ENCODE measurements around the gene DRC1.
"Not testable (repeated sequence)": the region's sequence is repeated elsewhere in the genome, so short reads cannot be mapped to it uniquely, and the experiment has no call there.

The DRC1 gene

GRCh38 chr2:26401739-26402541 is at the start of gene DRC1:
Gene DRC1 (plus strand): TSS chr2:26401920. CDS start chr2:26401990, 70 bp downstream.
- DNase-seq (ENCODE audit: low spot score): no peak

GRCh38 chr2:26352892-26353291 is 48.8 kb upstream of the DRC1 start:
- peak; percentile 23 for DNase-seq (ENCODE audit: low spot score)

GRCh38 chr2:26354469-26354868 is 47.3 kb upstream of the DRC1 start:
- not testable (repeated sequence) for DNase-seq (ENCODE audit: low spot score)

DNA sequence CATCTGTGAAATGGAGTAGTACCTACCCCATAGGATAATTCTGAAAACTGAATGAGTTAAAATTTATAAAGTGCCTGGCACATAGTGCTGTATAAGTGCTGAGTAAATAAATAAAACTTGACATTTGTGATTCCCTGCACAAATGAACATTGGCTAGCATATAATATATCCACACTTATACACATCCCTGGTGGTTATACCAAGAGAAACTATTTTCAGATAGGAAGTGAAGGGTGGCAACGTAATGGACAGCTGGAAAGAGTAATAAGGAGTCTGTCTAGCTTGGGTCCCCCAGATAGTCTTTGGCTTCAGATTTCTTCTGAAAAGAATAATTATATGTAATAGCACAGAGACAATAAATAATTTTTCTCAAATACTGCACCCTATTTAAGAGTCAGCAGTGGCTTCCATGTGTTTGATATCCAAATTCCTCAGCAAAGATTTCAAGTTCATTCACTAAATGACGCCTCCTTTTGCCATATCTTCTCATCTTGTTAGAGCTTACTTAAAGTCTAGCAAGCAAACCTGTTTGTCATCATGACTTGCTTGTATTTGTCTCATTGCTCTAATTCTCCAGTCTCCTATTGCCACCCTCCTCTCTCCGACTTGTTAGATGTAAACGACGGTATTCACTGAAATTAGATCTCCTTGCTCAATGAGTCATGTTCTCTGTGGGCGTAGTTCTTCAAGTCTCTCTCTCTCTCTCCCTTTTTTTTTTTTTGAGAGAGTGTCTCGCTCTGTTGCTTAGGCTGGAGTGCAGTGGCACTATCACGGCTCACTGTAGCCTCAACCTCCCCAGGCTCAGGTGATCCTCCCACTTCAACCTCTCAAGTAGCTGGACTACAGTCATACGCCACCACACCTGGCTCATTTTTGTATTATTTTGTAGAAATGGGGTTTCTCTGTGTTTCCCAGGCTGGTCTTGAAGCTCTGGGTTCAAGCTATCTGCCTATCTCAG is 46.4 kb upstream of the DRC1 start:
- no peak for DNase-seq (ENCODE audit: low spot score)

DNA sequence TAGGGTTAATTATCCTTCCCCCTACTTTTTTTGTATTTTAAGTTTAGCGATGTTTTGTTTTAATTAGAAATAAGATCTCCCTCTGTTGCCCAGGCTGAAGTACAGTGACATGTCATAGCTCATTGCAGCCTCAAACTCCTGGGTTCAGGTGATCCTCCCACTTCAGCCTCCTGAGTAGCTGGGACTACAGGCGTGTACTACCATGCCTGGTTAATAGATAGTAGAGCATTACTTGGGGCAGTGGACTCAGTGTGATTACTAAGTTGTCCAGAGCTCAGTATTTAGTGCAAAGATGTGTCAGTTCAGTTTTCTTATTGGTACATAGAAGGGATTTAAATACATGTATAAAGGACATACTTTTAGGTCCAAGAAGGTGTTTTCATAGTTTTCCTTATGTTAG is 45.6 kb upstream of the DRC1 start:
- no peak for DNase-seq (ENCODE audit: low spot score)

DNA sequence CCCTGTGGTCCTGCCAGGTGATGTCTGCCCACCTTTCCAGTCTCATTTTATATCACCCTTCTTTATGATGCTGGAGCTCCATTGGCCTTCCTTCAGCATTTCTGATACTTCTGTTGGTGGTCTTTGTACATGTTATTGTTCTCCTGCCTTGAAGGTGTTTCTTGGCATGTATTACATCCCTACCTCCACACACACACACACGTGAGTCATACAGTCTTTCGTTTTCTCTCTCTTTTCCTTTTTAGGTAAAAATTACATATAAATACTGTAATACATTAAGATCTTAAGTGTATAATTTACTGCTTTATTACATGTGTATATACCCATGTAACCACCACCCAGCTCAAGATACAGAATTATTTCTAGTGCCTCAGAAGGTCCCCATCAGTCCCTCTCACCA is 44.9 kb upstream of the DRC1 start:
- no peak for DNase-seq (ENCODE audit: low spot score)

- DNase-seq (ENCODE audit: low spot score): no peak
These were observed 41.7 kb upstream of the DRC1 start for GRCh38 chr2:26359886-26360473.

DNA sequence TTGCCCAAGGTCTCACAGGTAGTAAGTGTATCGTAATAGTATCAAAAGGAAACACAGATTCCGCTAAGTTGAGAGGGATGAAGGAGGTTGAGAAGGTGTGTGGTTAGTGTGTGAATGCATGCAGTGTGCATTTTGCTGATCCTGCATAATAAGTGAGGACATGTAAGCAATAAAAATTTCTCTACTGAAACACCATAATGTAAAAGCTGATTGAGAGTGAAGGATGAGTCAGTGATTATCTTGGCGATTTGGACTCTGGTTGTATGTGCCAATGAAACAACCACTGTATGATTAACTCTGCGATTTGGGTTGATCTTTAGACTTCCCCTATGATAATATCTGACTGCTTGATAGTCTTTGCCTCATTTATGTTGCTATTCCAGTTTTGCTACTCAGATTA is 38.4 kb upstream of the DRC1 start:
- DNase-seq (ENCODE audit: low spot score): no peak

GRCh38 chr2:26363958-26364357 is 37.8 kb upstream of the DRC1 start:
- DNase-seq (ENCODE audit: low spot score): no peak

DNA sequence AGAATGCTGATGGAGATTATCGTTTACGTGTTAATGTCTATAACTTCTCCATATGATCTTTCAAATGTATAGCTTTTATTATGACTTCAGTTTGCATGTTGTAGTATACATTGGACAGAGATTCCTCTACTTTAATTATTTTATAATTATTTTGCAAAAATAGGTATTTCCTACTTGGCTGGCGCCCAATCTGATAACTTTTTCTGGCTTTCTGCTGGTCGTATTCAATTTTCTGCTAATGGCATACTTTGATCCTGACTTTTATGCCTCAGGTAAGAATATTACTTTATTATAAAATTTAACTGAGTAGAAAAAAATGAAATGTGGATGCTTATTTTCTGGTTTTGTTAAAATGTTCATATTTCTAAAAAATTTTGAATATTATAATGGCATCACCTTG is 37.1 kb upstream of the DRC1 start:
- no peak for DNase-seq (ENCODE audit: low spot score)

GRCh38 chr2:26366957-26367356 is 34.8 kb upstream of the DRC1 start:
- no peak for DNase-seq (ENCODE audit: low spot score)

DNA sequence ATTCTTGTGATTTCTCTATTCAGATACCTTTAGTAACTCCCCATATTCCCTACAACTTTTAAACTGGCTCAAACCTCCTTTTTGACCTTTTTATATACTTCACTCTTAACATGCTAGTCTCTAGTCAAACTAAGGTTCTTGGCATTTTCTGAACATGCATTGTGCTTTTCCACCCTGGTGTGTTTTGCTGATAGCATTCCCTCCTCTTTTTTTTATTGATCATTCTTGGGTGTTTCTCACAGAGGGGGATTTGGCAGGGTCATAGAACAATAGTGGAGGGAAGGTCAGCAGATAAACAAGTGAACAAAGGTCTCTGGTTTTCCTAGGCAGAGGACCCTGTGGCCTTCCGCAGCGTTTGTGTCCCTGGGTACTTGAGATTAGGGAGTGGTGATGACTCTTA is 32.1 kb upstream of the DRC1 start:
- not testable (repeated sequence) for DNase-seq (ENCODE audit: low spot score)

DNA sequence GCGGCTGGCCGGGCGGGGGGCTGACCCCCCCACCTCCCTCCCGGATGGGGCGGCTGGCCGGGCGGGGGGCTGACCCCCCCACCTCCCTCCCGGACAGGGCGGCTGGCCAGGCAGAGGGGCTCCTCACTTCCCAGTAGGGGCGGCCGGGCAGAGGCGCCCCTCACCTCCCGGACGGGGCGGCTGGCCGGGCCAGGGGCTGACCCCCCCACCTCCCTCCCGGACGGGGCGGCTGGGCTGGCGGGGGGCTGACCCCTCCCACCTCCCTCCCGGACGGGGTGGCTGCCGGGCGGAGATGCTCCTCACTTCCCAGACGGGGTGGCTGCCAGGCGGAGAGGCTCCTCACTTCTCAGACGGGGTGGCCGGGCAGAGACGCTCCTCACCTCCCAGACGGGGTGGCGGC is 30.8 kb upstream of the DRC1 start:
- not testable (repeated sequence) for DNase-seq (ENCODE audit: low spot score)

DNA sequence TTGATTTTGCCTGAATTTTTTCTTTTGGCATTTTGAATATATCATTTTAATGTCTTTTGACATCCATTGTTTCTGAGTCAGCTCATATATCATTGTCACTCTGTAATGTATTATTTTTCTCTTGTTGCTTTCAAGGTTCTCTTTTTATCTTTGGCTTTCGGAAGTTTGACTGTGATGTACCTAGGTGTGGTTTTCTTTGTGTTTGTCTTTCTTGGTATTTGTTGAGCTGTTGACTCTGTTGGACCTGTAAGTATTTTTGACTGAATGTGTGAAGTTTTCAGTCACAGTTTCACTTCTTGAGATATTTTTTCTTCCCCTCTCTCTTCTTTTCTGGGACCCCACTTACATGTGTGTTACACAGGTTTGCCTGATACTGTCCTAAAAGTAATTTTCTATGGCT is 24.9 kb upstream of the DRC1 start:
- no peak for DNase-seq (ENCODE audit: low spot score)

DNA sequence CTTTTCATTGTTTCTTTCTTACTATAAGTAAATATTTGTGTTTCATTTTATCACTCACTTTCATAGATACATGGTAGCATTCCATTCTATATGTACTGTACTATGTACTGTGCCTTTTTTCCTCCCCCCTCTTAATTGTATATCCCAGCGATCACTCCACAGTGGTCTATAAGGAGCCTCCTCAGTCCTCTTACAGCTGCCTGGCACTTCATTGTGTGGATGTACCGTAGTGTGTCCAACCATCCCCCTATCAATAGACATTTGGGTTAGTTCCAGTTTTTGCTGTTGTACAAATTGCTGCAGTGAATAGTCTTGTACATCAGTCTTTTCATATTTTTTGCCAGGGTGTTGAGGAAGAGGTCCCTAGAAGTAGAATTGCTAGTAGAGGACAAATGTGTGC is 21.4 kb upstream of the DRC1 start:
- DNase-seq (ENCODE audit: low spot score): no peak

GRCh38 chr2:26382564-26382963 is 19.2 kb upstream of the DRC1 start:
- DNase-seq (ENCODE audit: low spot score): no peak

DNA sequence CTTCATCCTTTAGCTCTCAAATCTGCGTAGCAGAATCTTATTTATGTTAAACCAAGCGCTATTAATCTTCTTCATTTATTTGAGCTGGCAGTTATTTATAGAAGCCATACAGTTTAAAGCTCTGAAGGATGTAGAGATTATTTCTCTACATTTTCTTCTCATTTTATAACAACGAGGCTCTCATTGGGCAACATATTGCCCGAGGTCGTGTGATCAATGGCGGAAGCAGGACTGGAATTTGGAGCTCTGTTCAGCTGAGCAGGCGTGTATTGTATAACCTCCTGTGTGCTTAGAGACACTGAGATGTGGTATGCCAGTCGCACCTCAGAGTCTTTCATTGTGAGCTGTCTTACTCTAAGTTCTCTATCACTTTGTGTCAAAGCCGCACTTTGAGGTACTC is 17.5 kb upstream of the DRC1 start:
- no peak for DNase-seq (ENCODE audit: low spot score)

- no peak for DNase-seq (ENCODE audit: low spot score)
These were observed 17.1 kb upstream of the DRC1 start for GRCh38 chr2:26384597-26384996.

- no peak for DNase-seq (ENCODE audit: low spot score)
These were observed 14.5 kb upstream of the DRC1 start for GRCh38 chr2:26387189-26387588.

GRCh38 chr2:26394694-26395093 is 7.0 kb upstream of the DRC1 start:
- no peak for DNase-seq (ENCODE audit: low spot score)

DNA sequence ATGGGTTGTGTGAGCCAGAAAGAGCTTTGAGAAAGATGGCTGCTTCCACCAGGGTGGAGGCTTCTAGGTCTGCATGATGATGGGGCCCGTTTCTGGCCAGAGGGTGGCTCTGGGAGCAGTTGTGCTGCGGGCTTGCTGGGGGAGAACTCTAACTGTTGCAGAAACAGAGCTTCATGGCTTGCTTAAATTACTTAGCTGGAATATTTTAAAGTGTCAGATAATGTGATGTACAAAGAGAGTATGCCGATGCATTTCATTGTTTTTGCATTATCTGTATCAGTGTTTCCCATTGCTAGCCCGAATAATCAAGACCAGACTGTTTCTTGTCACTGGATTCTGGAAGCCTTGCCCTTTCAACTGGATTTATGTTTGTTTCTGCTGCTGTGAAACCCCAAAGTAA is 6.3 kb upstream of the DRC1 start:
- DNase-seq (ENCODE audit: low spot score): no peak

DNA sequence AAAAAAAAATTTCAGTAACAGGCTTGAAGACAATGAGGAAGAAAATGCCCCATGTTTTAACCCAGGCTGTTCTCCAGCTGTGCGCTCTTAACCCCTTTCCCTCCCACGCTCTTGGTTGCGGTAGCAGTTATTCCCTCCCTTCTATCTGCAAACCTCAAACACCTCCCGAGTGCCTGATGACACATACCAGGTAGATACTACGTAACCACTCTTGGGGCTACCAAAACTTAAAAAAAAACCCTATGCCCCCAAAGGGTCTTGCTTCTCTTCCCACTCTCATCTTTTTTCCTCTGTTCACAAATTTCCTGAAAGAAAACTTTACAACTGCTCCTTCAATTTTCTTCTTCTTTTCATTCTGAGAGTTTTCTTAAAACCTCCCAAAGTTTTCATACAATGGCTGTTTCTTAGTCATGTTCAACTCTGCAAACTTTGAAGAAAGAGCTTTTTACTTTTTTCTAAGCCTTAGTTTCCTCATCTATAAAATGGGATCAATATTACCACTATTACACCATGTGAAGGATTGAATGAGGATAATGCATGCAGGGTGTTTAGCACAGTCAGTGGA is 4.9 kb upstream of the DRC1 start:
- no peak for DNase-seq (ENCODE audit: low spot score)

Data from CD4-positive, alpha-beta T cell treated with Interleukin-15 for 4 hours (primary cell).